ENCODE data around the gene TMEM135. TPM values are rescaled to one million over a fixed set of nuclear protein-coding genes. Genes with fewer than 3 reads are reported as not detected.

Gene TMEM135
- total and polyA plus RNA-seq, 7 experiments from 2014 or later = 3.4 to 26.8 (median 10.6) TPM

- H3K4me3 Mint-ChIP-seq = no peak overlapping the region
- H3K27me3 ChIP-seq (ENCODE audit: control insufficient read depth in 2 of 2, insufficient read depth in 2 of 2, low read length in 2 of 2) = peaks cover 0 to 5% of the 10 kb centered on the region in 2 donors
- ATAC-seq (no peak), DNase-seq (no peak)
- intact Hi-C loops (cut with micrococcal nuclease) = no loop called here
- no peak overlapping the region for H3K4me3 ChIP-seq (ENCODE audit: low read length)
- no peaks in the 10 kb centered on the region for H3K36me3 Mint-ChIP-seq
- ChIA-PET CTCF (no interaction called here), POLR2A (no interaction called here)
- peaks cover 0 to 2% (median 0%) of the 10 kb centered on the region in 11 donors for H3K9me3 Mint-ChIP-seq
- H3K9me3 ChIP-seq (ENCODE audit: control insufficient read depth in 2 of 3, low read length in 3 of 3) = no peaks in the 10 kb centered on the region
- peaks cover 0 to 4% of the 10 kb centered on the region in 2 donors for H3K4me1 ChIP-seq (ENCODE audit: control insufficient read depth in 2 of 2, insufficient read depth in 2 of 2, low read length in 2 of 2)
- H3K27me3 Mint-ChIP-seq = peaks cover 5 to 10% (median 5%) of the 10 kb centered on the region in 5 donors
- no peak overlapping the region for H3K27ac ChIP-seq (ENCODE audit: low read depth, low read length)
- H3K36me3 ChIP-seq (ENCODE audit: control insufficient read depth in 2 of 3, insufficient read depth in 3 of 3, low read length in 3 of 3) = no peaks in the 10 kb centered on the region
- no peak overlapping the region for H3K27ac Mint-ChIP-seq
- H3K4me1 Mint-ChIP-seq = peaks cover 0 to 5% (median 4%) of the 10 kb centered on the region in 7 donors
Observed at GRCh38 chr11:87347854-87348253, 310.1 kb downstream of the TMEM135 start.

- ChIA-PET POLR2A (no interaction called here), CTCF (interaction anchor here (0.6 to 0.7 kb wide), 2 partner anchors 70 to 1192 kb away, joined by 4 read pairs; no protein-coding TSS in a partner anchor)
- H3K9me3 ChIP-seq (ENCODE audit: control insufficient read depth in 2 of 3, low read length in 3 of 3) = no peaks in the 10 kb centered on the region
- H3K4me3 ChIP-seq (ENCODE audit: low read length) = no peak overlapping the region
- intact Hi-C loops (cut with micrococcal nuclease) = loop anchor here (1.0 to 10.0 kb wide), 7 partner anchors 70 to 1743 kb away; no protein-coding TSS in a partner anchor
- peaks cover 5 to 15% (median 9%) of the 10 kb centered on the region in 5 donors for H3K27me3 Mint-ChIP-seq
- no peak overlapping the region for H3K4me3 Mint-ChIP-seq
- no peak overlapping the region for H3K27ac ChIP-seq (ENCODE audit: low read depth, low read length)
- DNase-seq (no peak), ATAC-seq (no peak)
- H3K36me3 Mint-ChIP-seq = no peaks in the 10 kb centered on the region
- peaks cover 0 to 5% of the 10 kb centered on the region in 2 donors for H3K27me3 ChIP-seq (ENCODE audit: control insufficient read depth in 2 of 2, insufficient read depth in 2 of 2, low read length in 2 of 2)
- peaks cover 0 to 1% (median 0%) of the 10 kb centered on the region in 11 donors for H3K9me3 Mint-ChIP-seq
- H3K4me1 Mint-ChIP-seq = peaks cover 0 to 13% (median 10%) of the 10 kb centered on the region in 7 donors
- peaks cover 0 to 6% of the 10 kb centered on the region in 2 donors for H3K4me1 ChIP-seq (ENCODE audit: control insufficient read depth in 2 of 2, insufficient read depth in 2 of 2, low read length in 2 of 2)
- no peaks in the 10 kb centered on the region for H3K36me3 ChIP-seq (ENCODE audit: control insufficient read depth in 2 of 3, insufficient read depth in 3 of 3, low read length in 3 of 3)
- no peak overlapping the region for H3K27ac Mint-ChIP-seq
Observed at GRCh38 chr11:87351676-87352075, 313.9 kb downstream of the TMEM135 start.

DNA sequence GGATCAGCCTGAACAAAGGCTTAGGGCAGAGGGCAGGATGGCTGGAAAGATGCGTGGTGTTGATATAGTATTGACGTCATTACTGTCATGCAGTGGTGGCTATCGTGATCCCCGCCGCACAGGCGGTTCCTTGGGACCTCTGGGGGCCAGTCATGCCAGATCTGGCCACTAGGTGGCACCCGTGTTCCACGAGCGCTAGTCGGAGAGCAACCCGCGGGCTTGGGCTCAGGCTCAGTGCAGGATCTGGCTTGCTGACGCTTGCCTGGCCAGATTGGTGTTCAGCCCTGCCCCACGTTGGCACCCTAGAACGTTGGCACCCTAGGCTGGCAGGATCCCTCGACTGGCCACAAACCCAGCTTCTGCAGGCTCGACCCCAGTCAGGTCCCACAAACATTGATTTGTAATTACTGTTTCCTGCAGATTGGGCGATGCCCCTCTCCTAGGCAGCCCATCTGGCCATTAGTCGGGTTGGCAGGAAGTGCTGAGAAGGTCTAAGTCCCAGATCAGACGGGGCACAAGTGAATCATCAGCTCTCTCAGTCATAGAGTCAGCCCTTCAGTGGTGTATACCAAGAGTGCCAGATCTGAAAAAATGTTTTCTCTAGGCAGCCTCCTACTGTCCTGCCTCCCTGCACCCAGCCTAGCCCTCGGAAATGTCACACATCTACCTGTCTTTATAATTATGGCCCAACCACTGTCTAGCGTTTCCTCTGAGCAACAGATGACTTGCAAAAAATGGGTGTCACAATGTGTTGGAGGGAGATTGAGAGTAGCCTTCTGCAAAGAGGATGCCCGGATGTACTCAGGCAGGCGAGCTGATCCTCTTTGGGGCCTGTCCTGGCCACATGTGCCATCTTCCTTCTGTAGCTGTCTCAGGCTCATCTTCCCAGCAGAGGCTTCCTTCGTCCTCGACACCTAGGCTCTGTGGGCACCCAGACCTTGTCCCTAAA lies 315.3 kb downstream of the TMEM135 start:
- no peak overlapping the region for H3K4me3 ChIP-seq (ENCODE audit: low read length)
- peaks cover 5 to 15% (median 9%) of the 10 kb centered on the region in 5 donors for H3K27me3 Mint-ChIP-seq
- H3K36me3 Mint-ChIP-seq = no peaks in the 10 kb centered on the region
- peaks cover 0 to 6% of the 10 kb centered on the region in 2 donors for H3K4me1 ChIP-seq (ENCODE audit: control insufficient read depth in 2 of 2, insufficient read depth in 2 of 2, low read length in 2 of 2)
- H3K27ac ChIP-seq (ENCODE audit: low read depth, low read length) = no peak overlapping the region
- H3K4me1 Mint-ChIP-seq = peaks cover 0 to 13% (median 10%) of the 10 kb centered on the region in 7 donors
- H3K27me3 ChIP-seq (ENCODE audit: control insufficient read depth in 2 of 2, insufficient read depth in 2 of 2, low read length in 2 of 2) = peaks cover 0 to 5% of the 10 kb centered on the region in 2 donors
- intact Hi-C loops (cut with micrococcal nuclease) = loop anchor here (1.0 to 10.0 kb wide), 7 partner anchors 68 to 1742 kb away; no protein-coding TSS in a partner anchor
- CTCF ChIA-PET = interaction anchor here (0.8 to 1.1 kb wide), 4 partner anchors 66 to 418 kb away, joined by 3 to 7 read pairs (median 3); no protein-coding TSS in a partner anchor
- no peaks in the 10 kb centered on the region for H3K36me3 ChIP-seq (ENCODE audit: control insufficient read depth in 2 of 3, insufficient read depth in 3 of 3, low read length in 3 of 3)
- peaks cover 0 to 1% (median 0%) of the 10 kb centered on the region in 11 donors for H3K9me3 Mint-ChIP-seq
- DNase-seq (peak; percentile 58 to 87 (median 74)), ATAC-seq (peak; percentile 93)
- peak overlapping the region in 1 of 9 donors; percentile 52 for H3K27ac Mint-ChIP-seq
- POLR2A ChIA-PET = no interaction called here
- no peaks in the 10 kb centered on the region for H3K9me3 ChIP-seq (ENCODE audit: control insufficient read depth in 2 of 3, low read length in 3 of 3)
- H3K4me3 Mint-ChIP-seq = peak overlapping the region in 3 of 10 donors; percentile 12 to 26 (median 21)

GRCh38 chr11:87353771-87354345 lies 316.1 kb downstream of the TMEM135 start:
- Mint-ChIP-seq H3K9me3 (peaks cover 0 to 1% (median 0%) of the 10 kb centered on the region in 11 donors), H3K27ac (no peak overlapping the region), H3K4me3 (no peak overlapping the region), H3K27me3 (peaks cover 5 to 15% (median 9%) of the 10 kb centered on the region in 5 donors), H3K36me3 (no peaks in the 10 kb centered on the region), H3K4me1 (peaks cover 0 to 13% (median 10%) of the 10 kb centered on the region in 7 donors)
- intact Hi-C loops (cut with micrococcal nuclease) = loop anchor here (2.0 to 10.0 kb wide), 3 partner anchors 1191 to 1741 kb away; no protein-coding TSS in a partner anchor
- Histone ChIP-seq H3K4me1 (ENCODE audit: control insufficient read depth in 2 of 2, insufficient read depth in 2 of 2, low read length in 2 of 2) (peaks cover 0 to 6% of the 10 kb centered on the region in 2 donors), H3K9me3 (ENCODE audit: control insufficient read depth in 2 of 3, low read length in 3 of 3) (no peaks in the 10 kb centered on the region), H3K27me3 (ENCODE audit: control insufficient read depth in 2 of 2, insufficient read depth in 2 of 2, low read length in 2 of 2) (peaks cover 0 to 5% of the 10 kb centered on the region in 2 donors), H3K36me3 (ENCODE audit: control insufficient read depth in 2 of 3, insufficient read depth in 3 of 3, low read length in 3 of 3) (no peaks in the 10 kb centered on the region), H3K27ac (ENCODE audit: low read depth, low read length) (no peak overlapping the region), H3K4me3 (ENCODE audit: low read length) (no peak overlapping the region)
- POLR2A ChIA-PET = no interaction called here
- CTCF ChIA-PET = interaction anchor here (0.6 to 1.3 kb wide), 5 partner anchors 67 to 419 kb away, joined by 3 to 7 read pairs (median 3); no protein-coding TSS in a partner anchor
- ATAC-seq (no peak), DNase-seq (no peak)

DNA sequence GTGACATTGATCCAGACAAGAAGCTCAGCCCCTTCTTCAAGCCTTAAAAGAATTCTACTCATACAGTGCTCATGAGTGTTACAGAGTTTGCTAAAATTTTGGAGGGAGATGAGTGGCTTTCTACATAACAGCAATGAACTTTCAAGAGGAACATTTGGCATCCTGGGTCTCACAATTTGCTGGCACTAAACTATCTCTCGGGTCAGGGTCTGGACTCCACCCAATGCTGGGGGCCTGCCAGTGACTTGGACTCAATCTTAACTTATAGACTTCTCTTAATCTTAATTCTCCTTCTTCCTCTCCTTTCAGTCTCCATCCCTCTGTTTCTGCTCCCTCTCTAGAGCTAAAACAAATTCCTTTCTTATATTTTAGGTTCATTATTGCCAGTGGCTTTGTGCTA lies 317.9 kb downstream of the TMEM135 start:
- DNase-seq = no peak
- H3K36me3 ChIP-seq (ENCODE audit: control insufficient read depth in 2 of 3, insufficient read depth in 3 of 3, low read length in 3 of 3) = no peaks in the 10 kb centered on the region
- intact Hi-C loops (cut with micrococcal nuclease) = loop anchor here in 1 of 2 donors (10.0 kb wide), 1 partner anchor 1739 kb away; no protein-coding TSS in a partner anchor
- ATAC-seq = no peak
- peaks cover 0 to 13% (median 10%) of the 10 kb centered on the region in 7 donors for H3K4me1 Mint-ChIP-seq
- H3K9me3 Mint-ChIP-seq = peaks cover 0 to 1% (median 0%) of the 10 kb centered on the region in 11 donors
- peaks cover 0 to 5% of the 10 kb centered on the region in 2 donors for H3K27me3 ChIP-seq (ENCODE audit: control insufficient read depth in 2 of 2, insufficient read depth in 2 of 2, low read length in 2 of 2)
- ChIA-PET POLR2A (no interaction called here), CTCF (no interaction called here)
- H3K4me3 ChIP-seq (ENCODE audit: low read length) = no peak overlapping the region
- H3K27ac ChIP-seq (ENCODE audit: low read depth, low read length) = no peak overlapping the region
- peaks cover 5 to 15% (median 6%) of the 10 kb centered on the region in 5 donors for H3K27me3 Mint-ChIP-seq
- H3K36me3 Mint-ChIP-seq = no peaks in the 10 kb centered on the region
- H3K4me1 ChIP-seq (ENCODE audit: control insufficient read depth in 2 of 2, insufficient read depth in 2 of 2, low read length in 2 of 2) = peaks cover 0 to 6% of the 10 kb centered on the region in 2 donors
- H3K4me3 Mint-ChIP-seq = no peak overlapping the region
- no peak overlapping the region for H3K27ac Mint-ChIP-seq
- no peaks in the 10 kb centered on the region for H3K9me3 ChIP-seq (ENCODE audit: control insufficient read depth in 2 of 3, low read length in 3 of 3)

- H3K27me3 ChIP-seq (ENCODE audit: control insufficient read depth in 2 of 2, insufficient read depth in 2 of 2, low read length in 2 of 2) = peaks cover 0 to 5% of the 10 kb centered on the region in 2 donors
- Mint-ChIP-seq H3K4me3 (no peak overlapping the region), H3K36me3 (no peaks in the 10 kb centered on the region), H3K27me3 (peaks cover 5 to 15% (median 6%) of the 10 kb centered on the region in 5 donors), H3K27ac (no peak overlapping the region), H3K4me1 (peaks cover 0 to 13% (median 10%) of the 10 kb centered on the region in 7 donors), H3K9me3 (peaks cover 0 to 1% (median 0%) of the 10 kb centered on the region in 11 donors)
- no peaks in the 10 kb centered on the region for H3K9me3 ChIP-seq (ENCODE audit: control insufficient read depth in 2 of 3, low read length in 3 of 3)
- H3K4me1 ChIP-seq (ENCODE audit: control insufficient read depth in 2 of 2, insufficient read depth in 2 of 2, low read length in 2 of 2) = peaks cover 0 to 6% of the 10 kb centered on the region in 2 donors
- H3K27ac ChIP-seq (ENCODE audit: low read depth, low read length) = no peak overlapping the region
- DNase-seq (no peak), ATAC-seq (no peak)
- intact Hi-C loops (cut with micrococcal nuclease) = loop anchor here in 1 of 2 donors (10.0 kb wide), 1 partner anchor 1738 kb away; no protein-coding TSS in a partner anchor
- no peak overlapping the region for H3K4me3 ChIP-seq (ENCODE audit: low read length)
- H3K36me3 ChIP-seq (ENCODE audit: control insufficient read depth in 2 of 3, insufficient read depth in 3 of 3, low read length in 3 of 3) = no peaks in the 10 kb centered on the region
- POLR2A ChIA-PET = no interaction called here
- CTCF ChIA-PET = no interaction called here
Observed at GRCh38 chr11:87356428-87356827, 318.7 kb downstream of the TMEM135 start.
